ENCODE data around the gene ZNF552.
A peak's percentile ranks its signal among the peaks of the same experiment; 100 is the strongest.
"Not testable (repeated sequence)": the region's sequence is repeated elsewhere in the genome, so short reads cannot be mapped to it uniquely, and the experiment has no call there.

Gene ZNF552

GRCh38 chr19:57814505-57815246 lies at the start of gene ZNF552:
Gene ZNF552, minus strand, starts transcription at chr19:57814913. Its CDS starts 170 bp downstream, at chr19:57814743.
- peak; percentile 87 for DNase-seq

- not testable (repeated sequence) for DNase-seq
Measured at GRCh38 chr19:57862351-57862750, 47.6 kb upstream of the ZNF552 start.

- not testable (repeated sequence) for DNase-seq
Measured at GRCh38 chr19:57854117-57854516, 39.4 kb upstream of the ZNF552 start.

- not testable (repeated sequence) for DNase-seq
Measured at GRCh38 chr19:57851812-57852603, 37.3 kb upstream of the ZNF552 start.

- peak; percentile 41 for DNase-seq
Measured at GRCh38 chr19:57850553-57851017, 35.9 kb upstream of the ZNF552 start.

GRCh38 chr19:57849666-57850473 lies 35.2 kb upstream of the ZNF552 start, which contains the start of gene ZNF587:
Gene ZNF587, plus strand, starts transcription at chr19:57849859. Its CDS starts 180 bp downstream, at chr19:57850039.
- DNase-seq: peak; percentile 89

GRCh38 chr19:57849162-57849665 lies 34.5 kb upstream of the ZNF552 start:
- DNase-seq: not testable (repeated sequence)

GRCh38 chr19:57847164-57847563 lies 32.5 kb upstream of the ZNF552 start:
- DNase-seq: not testable (repeated sequence)

- no peak for DNase-seq
Measured at GRCh38 chr19:57841122-57841763, 26.5 kb upstream of the ZNF552 start.

GRCh38 chr19:57838622-57839191 lies 24.0 kb upstream of the ZNF552 start:
- DNase-seq: not testable (repeated sequence)

- DNase-seq: not testable (repeated sequence)
Measured at GRCh38 chr19:57836991-57837390, 22.3 kb upstream of the ZNF552 start.

- peak; percentile 27 for DNase-seq
Measured at GRCh38 chr19:57830071-57830602, 15.4 kb upstream of the ZNF552 start, which contains the start of gene ZNF587B. Gene ZNF587B, plus strand, starts transcription at chr19:57830299. Its CDS starts 230 bp downstream, at chr19:57830529.

- no peak for DNase-seq
Measured at GRCh38 chr19:57829316-57829715, 14.6 kb upstream of the ZNF552 start.

GRCh38 chr19:57825511-57825910 lies 10.8 kb upstream of the ZNF552 start:
- DNase-seq: no peak

- not testable (repeated sequence) for DNase-seq
Measured at GRCh38 chr19:57823608-57824007, 8.9 kb upstream of the ZNF552 start.

- not testable (repeated sequence) for DNase-seq
Measured at GRCh38 chr19:57823155-57823554, 8.4 kb upstream of the ZNF552 start.

- DNase-seq: not testable (repeated sequence)
Measured at GRCh38 chr19:57821501-57821900, 6.8 kb upstream of the ZNF552 start.

GRCh38 chr19:57821095-57821494 lies 6.4 kb upstream of the ZNF552 start:
- not testable (repeated sequence) for DNase-seq

- DNase-seq: no peak
Measured at GRCh38 chr19:57820599-57820998, 5.9 kb upstream of the ZNF552 start.

GRCh38 chr19:57819475-57820148 lies 4.9 kb upstream of the ZNF552 start:
- DNase-seq: peak; percentile 90

- DNase-seq: no peak
Measured at GRCh38 chr19:57818378-57818777, 3.7 kb upstream of the ZNF552 start.
